Measurements from ENCODE around the gene SYT1. TPM values are rescaled to one million over a fixed set of nuclear protein-coding genes. Genes with fewer than 3 reads are reported as not detected.

Gene SYT1
- total and polyA plus RNA-seq, 12 donors: 0.03 to 0.36 (median 0.15) TPM; not detected in 5

DNA sequence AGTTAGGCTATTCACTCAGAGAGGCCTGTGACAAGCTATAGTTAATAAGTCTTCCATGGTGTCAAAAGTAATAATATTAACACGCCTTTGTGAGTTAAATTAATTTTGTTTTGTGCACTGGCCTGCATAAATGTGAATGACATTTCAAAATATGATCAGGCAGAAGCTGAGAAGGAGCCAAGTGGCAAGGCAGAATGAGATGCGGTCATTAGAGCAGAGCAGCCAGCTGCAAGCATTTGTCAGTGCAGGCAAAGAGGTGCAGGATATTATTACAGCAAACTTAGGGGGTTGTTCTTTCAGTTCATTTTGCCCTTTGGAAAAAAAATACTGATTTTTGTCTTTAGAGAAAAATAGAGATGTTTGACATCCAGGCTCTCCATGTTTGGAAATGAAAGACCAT, 461.6 kb downstream of the SYT1 start:
- intact Hi-C loops (cut with DNase I): no loop called here
- no peak for TF ChIP-seq CTCF (IDR thresholded peaks at IDR 0.05)
- no peak for DNase-seq
- Histone ChIP-seq H3K27me3 (no peaks in the 10 kb centered on the region), H3K4me1 (no peaks in the 10 kb centered on the region), H3K9me3 (no peaks in the 10 kb centered on the region), H3K36me3 (no peaks in the 10 kb centered on the region), H3K27ac (no peak overlapping the region), H3K4me3 (no peak overlapping the region)
- no peak for ATAC-seq
- 76 to 78% methylated on average over 2 of the region's 2 CpGs for WGBS, 2 donors

- no peaks in the 10 kb centered on the region for H3K27me3 ChIP-seq
- H3K36me3 ChIP-seq: no peaks in the 10 kb centered on the region
- H3K4me1 ChIP-seq: no peaks in the 10 kb centered on the region
- H3K4me3 ChIP-seq: no peak overlapping the region
- DNase-seq: no peak
- 94 to 95% methylated on average over 2 of the region's 2 CpGs for WGBS, 2 donors
- H3K27ac ChIP-seq: no peak overlapping the region
- TF ChIP-seq CTCF (IDR thresholded peaks at IDR 0.05): no peak
- intact Hi-C loops (cut with DNase I): no loop called here
- no peaks in the 10 kb centered on the region for H3K9me3 ChIP-seq
- ATAC-seq: no peak
These were observed 462.1 kb downstream of the SYT1 start for GRCh38 chr12:79326663-79327062.

DNA sequence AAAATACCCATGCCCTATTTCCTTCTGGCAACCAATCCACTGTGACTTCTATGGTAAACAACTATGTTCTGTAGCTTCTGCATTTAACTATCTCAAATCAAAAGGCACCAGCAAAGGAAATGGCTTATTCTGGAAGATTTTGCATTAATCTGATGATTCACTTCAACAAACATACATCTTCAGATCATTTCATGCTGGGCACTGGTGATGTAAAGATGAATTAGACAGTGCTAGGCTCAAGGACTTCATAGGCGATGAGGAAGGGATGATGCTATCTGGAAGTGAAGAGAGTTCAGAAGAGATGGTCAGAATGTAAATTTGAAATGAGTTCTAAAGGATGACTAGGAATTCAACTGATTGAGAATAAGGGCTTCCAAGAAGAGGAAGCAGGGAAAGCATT, 462.9 kb downstream of the SYT1 start:
- WGBS, 2 donors: 96 to 98% methylated on average over 1 of the region's 1 CpG
- no peak for ATAC-seq
- no peak for DNase-seq

DNA sequence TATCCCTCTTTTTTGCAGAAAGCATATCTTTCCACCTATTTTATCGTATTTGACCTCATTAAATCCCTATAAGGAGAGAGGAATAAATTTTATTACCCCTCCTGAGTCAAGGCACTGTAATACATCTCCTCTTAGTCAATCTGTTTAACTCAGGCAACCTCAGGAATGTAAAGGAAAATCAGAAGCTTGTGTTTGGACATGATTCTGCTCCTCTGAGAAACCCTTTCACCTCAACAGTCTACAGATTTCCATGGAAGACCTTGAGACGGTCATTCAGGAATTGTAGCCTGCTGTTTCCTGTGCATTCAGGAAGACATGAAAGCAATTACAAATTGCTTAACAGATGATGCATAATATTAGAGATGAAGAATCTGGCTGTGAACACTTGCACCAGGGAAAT, 465.4 kb downstream of the SYT1 start:
- Histone ChIP-seq H3K9me3 (no peaks in the 10 kb centered on the region), H3K36me3 (no peaks in the 10 kb centered on the region), H3K4me3 (no peak overlapping the region), H3K27me3 (no peaks in the 10 kb centered on the region), H3K4me1 (no peaks in the 10 kb centered on the region), H3K27ac (no peak overlapping the region)
- intact Hi-C loops (cut with DNase I): no loop called here
- 82 to 85% methylated on average over 2 of the region's 2 CpGs for WGBS, 2 donors
- DNase-seq: no peak
- TF ChIP-seq CTCF (IDR thresholded peaks at IDR 0.05): no peak
- no peak for ATAC-seq

More for the DNA sequence above, 462.9 kb downstream of the SYT1 start:
- Histone ChIP-seq H3K4me3 (no peak overlapping the region), H3K9me3 (no peaks in the 10 kb centered on the region), H3K4me1 (no peaks in the 10 kb centered on the region), H3K27me3 (no peaks in the 10 kb centered on the region), H3K27ac (no peak overlapping the region), H3K36me3 (no peaks in the 10 kb centered on the region)
- intact Hi-C loops (cut with DNase I): no loop called here
- TF ChIP-seq CTCF (IDR thresholded peaks at IDR 0.05): no peak

GRCh38 chr12:79331870-79332269, 467.3 kb downstream of the SYT1 start:
- intact Hi-C loops (cut with DNase I): no loop called here
- DNase-seq (no peak), ATAC-seq (no peak)
- no peak for TF ChIP-seq CTCF (IDR thresholded peaks at IDR 0.05)
- Histone ChIP-seq H3K4me1 (no peaks in the 10 kb centered on the region), H3K27ac (no peak overlapping the region), H3K36me3 (no peaks in the 10 kb centered on the region), H3K4me3 (no peak overlapping the region), H3K27me3 (peaks cover 0 to 2% (median 0%) of the 10 kb centered on the region in 7 donors), H3K9me3 (no peaks in the 10 kb centered on the region)
- 69 to 71% methylated on average over 1 of the region's 1 CpG for WGBS, 2 donors

Data from heart right ventricle (tissue), 16 donors.